ENCODE measurements around the gene OSBPL9.
A peak's percentile ranks its signal among the peaks of the same experiment; 100 is the strongest.

Gene OSBPL9

DNA sequence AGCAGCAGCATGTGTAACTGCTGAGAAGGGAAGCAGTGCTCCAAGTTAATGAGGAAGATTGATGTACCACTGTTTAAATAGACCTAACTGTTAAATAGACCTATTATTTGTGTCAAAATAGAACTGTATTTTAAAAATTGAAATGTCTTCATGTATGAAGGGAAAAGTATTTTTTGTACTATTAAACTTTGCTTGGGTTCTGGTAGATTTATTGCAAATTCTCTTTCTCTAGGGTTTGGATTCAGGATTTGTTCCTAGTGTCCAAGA is 128.3 kb downstream of the OSBPL9 start:
- no peak for DNase-seq

- no peak for DNase-seq
Observed at GRCh38 chr1:51749151-51749550, 132.3 kb downstream of the OSBPL9 start.

- DNase-seq: no peak
Observed at GRCh38 chr1:51750218-51750617, 133.3 kb downstream of the OSBPL9 start.

DNA sequence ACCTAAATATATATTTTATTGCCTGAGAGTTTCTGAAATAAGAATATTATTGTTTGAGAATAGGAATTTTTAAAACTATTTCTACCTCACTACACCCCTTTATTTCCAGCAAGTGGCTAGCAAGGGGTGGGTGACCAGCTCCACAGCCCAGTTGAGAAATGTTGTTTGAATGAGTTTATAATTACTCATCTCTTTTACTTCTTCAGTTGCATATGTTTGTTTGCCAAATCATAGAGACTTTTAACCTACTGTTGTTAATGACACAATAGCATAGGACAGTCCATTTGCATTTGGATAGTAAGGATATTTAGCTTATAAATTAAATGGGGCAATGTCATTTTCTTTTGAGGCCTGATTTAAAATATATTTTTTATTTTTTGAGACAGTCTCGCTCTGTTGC is 133.8 kb downstream of the OSBPL9 start:
- no peak for DNase-seq

- DNase-seq: no peak
Observed at GRCh38 chr1:51752073-51752948, 135.4 kb downstream of the OSBPL9 start.

DNA sequence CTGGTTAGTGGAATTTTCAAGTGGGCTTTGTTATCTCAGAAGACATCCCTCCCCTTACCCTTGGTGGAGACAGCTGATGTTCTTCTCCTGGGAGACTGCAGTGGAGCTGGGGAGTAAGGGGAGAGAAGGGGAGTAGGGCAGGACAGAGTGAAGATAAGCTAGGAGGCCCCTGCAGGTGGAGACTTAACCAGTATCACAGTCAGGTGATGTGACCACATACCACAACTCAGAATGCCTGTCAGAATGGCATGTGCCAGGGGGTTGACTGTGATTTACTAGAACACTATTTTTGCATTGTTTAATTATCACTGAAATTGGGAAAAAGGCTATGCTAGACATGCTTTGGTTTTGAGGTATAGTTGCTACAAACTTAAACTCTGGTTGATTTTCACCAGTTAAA is 137.1 kb downstream of the OSBPL9 start:
- no peak for DNase-seq

- no peak for DNase-seq
Observed at GRCh38 chr1:51754666-51755065, 137.8 kb downstream of the OSBPL9 start.

- no peak for DNase-seq
Observed at GRCh38 chr1:51755437-51755836, 138.5 kb downstream of the OSBPL9 start.

DNA sequence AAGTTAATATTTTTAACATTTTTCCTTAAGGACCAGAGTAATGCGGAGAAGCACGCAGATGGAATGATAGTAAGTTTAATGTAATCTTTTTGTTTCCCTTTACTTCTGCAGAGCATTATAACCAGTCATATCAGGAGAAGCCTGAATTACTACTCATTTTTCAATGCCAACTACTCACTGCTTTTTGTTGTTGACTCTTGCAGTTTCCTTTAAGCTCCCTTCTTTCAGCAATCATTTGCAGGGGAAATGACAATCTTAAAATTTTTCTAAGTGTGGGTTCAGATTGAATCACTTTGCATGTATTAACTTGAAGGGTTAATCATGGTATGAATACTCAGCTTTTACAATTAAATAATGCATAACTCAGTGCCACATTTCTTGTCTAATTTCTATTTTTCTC is 139.4 kb downstream of the OSBPL9 start:
- DNase-seq: no peak

GRCh38 chr1:51758310-51758709 is 141.4 kb downstream of the OSBPL9 start:
- no peak for DNase-seq

GRCh38 chr1:51760872-51761271 is 144.0 kb downstream of the OSBPL9 start:
- DNase-seq: no peak

GRCh38 chr1:51761351-51761750 is 144.5 kb downstream of the OSBPL9 start:
- DNase-seq: no peak

DNA sequence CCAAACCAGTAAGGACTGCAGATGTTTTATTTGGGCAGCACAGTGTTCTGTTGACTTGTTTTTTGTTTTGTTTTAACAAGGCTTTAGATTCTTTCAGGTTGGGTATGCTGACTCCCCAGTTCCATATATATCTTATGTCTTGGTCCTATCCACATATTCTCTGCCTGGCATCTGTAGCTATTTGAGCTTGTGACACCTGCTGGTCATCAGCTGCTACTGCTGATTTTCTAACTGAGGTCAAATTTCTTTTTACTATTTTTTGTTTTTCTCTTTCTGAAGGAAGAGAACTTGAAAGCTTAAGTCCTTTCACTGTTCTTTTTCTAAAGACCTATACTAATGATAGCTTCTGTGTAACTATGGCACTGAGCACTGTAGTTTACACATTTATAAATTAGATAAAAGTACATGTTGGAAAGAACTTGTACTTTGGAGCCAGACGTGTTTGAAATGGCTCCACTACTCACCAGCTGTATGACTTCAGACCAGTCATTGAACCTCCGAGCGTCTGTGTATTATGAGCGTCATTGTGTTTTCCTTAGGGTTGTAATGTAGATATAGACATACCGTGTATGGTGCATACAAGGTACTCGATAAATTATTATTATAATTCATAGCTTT is 152.2 kb downstream of the OSBPL9 start:
- DNase-seq: peak; percentile 36

DNA sequence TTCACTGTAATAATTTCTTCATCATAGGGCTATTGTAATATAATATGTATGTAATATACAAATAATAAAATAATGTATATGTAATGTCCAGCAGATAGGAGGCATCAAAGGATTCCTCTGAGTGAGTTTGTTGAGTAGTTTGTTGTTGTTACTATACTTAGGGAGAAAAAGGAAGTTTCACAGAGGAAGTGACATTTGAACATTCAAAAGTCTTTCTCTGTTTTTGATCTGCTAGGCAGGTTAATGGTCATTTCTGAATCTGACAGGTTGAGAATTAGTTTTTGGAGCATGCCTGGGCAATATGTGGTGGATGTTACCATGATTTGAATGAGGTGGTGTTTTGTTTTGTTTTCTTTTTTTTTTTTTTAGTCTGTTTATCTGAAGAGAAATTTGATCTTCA is 159.5 kb downstream of the OSBPL9 start:
- peak; percentile 40 for DNase-seq

DNA sequence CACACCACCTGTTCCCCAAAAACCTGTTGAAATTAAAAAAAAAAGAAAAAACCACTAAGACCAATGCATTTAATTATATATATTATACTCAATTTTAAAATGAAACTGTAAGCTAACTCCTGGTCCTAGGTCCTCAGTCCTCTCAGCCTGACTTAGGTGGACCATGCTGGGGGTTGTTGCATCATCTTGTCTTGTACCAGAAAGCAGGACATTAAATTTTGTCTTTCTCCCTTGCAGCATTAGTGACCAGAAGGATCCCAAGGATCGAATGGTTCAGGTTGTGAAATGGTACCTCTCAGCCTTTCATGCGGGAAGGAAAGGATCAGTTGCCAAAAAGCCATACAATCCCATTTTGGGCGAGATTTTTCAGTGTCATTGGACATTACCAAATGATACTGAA is 164.0 kb downstream of the OSBPL9 start:
- no peak for DNase-seq

DNA sequence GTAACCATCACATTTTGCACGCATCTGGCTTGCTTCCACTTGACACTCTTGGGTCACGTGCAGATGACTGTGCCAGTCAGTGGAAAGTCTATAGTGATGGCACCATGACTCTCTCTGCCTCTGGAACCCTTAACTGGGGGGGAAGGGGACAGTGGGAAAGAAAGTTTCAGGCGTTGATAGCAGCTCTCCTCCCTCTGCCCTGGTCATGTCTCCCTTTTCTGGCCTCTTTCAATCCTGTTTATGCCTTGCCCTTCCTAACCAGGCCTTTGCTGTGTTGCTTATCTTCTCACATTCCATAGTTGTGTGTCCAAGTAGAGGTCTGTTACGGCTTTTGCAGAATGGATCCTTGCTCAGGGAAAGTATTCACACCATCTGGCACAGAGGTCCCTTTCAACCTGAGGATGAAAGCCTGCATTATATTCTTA is 168.1 kb downstream of the OSBPL9 start:
- no peak for DNase-seq

DNA sequence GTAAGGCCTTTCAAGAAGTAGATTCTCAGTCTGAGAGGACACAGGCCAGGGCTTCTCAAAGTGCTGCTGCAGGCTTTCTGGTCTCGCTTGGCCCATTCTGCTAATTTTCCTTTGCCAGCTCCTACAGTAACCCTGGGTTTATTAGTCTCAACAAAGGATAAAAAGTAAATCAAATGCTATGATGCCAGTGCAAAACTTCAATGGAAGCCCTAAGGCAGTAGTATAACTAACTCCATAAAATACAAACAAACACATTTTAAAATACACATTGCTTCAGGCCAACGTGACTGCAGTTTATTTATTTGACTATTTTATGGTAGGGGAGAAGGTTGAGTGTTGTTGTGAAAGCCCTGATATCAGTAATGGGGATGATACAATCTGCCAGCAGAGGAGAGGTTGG is 172.0 kb downstream of the OSBPL9 start:
- no peak for DNase-seq

GRCh38 chr1:51789342-51789741 is 172.4 kb downstream of the OSBPL9 start:
- no peak for DNase-seq

GRCh38 chr1:51790385-51790784 is 173.5 kb downstream of the OSBPL9 start:
- no peak for DNase-seq

- no peak for DNase-seq
Observed at GRCh38 chr1:51791888-51792287, 175.0 kb downstream of the OSBPL9 start.

GRCh38 chr1:51792864-51793263 is 176.0 kb downstream of the OSBPL9 start:
- peak; percentile 88 for DNase-seq

DNA sequence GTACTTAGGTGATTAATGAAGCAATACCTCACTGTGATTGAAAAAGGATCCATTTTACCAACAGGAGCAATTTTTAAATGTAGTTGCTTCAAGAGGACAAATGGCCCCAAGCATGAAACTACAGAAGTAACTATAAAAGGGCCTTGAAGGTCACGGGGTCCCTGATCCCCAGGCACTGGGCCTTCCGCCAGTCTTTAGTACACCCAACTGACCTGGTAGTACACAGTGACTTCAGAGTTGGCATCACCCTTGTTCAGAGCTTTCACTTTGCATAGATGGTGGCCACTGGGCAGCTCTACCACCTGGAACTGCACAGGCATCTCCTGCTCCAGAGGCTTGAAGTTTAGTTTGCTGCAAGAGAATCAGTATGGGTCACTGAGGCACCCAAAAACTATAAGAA is 177.4 kb downstream of the OSBPL9 start:
- DNase-seq: no peak

- no peak for DNase-seq
Observed at GRCh38 chr1:51794868-51795267, 178.0 kb downstream of the OSBPL9 start.

- DNase-seq: peak; percentile 36
Observed at GRCh38 chr1:51799372-51799771, 182.5 kb downstream of the OSBPL9 start.

GRCh38 chr1:51814513-51814912 is 197.6 kb downstream of the OSBPL9 start:
- no peak for DNase-seq
